LNCaP clone FGC (cell line): ENCODE results near the gene TSTD1.

ENCODE experiments used
- DNase-seq: peaks from one replicate; pipeline ENCODE4 v3.0.0-alpha.2; 2011; ENCODE audit warnings: low read depth
- H3K4me3 ChIP-seq: 2 replicates; pipeline ENCODE4 v1.5.1; 2011; ENCODE audit warnings: mild to moderate bottlenecking, low read depth, low read length, control low read depth
- TF ChIP-seq, protein P1 (sequence below): IDR thresholded peaks from 2 replicates; pipeline ENCODE4 v1.5.1; 2012; ENCODE audit warnings: mild to moderate bottlenecking; ENCODE audit not compliant: control insufficient read depth, insufficient read depth; ENCODE audit errors: extremely low read depth

Gene TSTD1

DNA sequence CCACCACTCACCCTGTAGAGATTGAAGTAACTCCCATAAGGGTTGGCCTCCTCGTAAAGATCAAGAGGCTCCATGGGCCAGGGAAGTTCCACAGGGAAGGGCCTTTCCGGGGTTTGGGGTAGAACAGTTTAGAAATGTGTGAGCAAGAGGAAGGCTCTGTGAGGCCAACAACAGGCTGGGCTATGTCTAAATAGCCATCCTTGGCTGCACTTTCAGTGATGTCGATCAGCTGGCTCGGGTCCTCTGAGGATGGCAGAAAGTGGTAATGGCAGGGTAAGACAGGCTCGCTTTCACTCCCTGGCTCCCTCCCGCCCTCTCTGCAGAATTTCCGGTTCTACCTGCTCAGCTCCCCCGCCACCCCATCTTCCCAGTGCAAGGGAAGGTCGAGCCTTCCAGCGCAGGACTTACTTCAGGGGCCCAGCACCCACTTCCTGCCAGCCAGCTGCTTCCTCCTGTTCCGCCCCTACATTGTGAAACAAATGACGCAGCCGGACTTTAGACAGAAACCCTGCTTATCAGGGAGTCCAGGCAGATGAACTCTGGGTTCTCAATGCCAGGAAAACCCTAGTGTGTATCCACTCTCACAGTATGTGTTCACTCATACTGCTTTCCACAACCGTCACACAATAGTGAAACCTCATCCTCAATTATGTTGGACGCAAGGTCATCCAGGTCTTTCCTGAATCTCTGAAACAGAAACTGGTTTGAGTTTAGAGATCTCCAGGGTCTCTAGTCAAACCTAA lies 25.1 kb downstream of the TSTD1 start:
- peak; percentile 36 for DNase-seq
- peak overlapping the region; percentile 30 for H3K4me3 ChIP-seq
- TF ChIP-seq, protein P1, sequence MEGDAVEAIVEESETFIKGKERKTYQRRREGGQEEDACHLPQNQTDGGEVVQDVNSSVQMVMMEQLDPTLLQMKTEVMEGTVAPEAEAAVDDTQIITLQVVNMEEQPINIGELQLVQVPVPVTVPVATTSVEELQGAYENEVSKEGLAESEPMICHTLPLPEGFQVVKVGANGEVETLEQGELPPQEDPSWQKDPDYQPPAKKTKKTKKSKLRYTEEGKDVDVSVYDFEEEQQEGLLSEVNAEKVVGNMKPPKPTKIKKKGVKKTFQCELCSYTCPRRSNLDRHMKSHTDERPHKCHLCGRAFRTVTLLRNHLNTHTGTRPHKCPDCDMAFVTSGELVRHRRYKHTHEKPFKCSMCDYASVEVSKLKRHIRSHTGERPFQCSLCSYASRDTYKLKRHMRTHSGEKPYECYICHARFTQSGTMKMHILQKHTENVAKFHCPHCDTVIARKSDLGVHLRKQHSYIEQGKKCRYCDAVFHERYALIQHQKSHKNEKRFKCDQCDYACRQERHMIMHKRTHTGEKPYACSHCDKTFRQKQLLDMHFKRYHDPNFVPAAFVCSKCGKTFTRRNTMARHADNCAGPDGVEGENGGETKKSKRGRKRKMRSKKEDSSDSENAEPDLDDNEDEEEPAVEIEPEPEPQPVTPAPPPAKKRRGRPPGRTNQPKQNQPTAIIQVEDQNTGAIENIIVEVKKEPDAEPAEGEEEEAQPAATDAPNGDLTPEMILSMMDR: no peak

DNA sequence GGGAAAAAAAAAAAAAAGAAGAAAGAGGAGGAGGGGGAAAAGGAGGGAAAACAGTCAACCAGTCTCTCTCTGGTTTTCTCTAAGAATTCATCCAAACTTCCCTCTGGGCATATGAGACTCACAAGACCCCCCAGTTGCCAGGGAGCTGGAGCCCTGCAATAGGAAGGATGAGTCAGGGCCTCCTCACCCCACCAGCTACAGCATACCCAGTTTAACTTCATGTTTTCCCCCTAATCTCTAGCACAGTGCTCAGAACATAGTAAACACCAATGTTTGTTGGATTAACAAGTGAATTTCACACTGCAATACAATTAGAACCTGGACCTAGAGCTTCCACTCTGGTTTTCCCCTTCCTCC lies 25.7 kb downstream of the TSTD1 start:
- peak overlapping the region; percentile 30 for H3K4me3 ChIP-seq
- TF ChIP-seq, protein P1: no peak
- DNase-seq: no peak

DNA sequence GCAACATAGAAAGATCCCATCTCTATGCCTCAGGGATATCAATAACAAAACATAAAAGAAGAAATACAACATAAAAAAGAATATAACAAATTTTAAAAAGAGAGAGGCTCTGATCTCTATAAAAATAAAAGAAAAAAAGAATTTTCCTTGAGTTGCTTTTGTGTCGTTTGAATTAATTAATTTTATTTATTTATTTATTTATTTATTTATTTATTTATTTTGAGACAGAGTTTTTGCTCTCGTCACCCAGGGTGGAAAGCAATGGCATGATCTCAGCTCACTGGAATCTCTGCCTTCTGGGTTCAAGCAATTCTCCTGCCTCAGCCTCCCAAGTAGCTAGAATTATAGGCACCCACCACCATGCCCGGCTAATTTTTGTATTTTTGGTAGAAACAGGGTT lies 26.3 kb downstream of the TSTD1 start:
- no peak overlapping the region for H3K4me3 ChIP-seq
- TF ChIP-seq, protein P1: no peak
- no peak for DNase-seq

DNA sequence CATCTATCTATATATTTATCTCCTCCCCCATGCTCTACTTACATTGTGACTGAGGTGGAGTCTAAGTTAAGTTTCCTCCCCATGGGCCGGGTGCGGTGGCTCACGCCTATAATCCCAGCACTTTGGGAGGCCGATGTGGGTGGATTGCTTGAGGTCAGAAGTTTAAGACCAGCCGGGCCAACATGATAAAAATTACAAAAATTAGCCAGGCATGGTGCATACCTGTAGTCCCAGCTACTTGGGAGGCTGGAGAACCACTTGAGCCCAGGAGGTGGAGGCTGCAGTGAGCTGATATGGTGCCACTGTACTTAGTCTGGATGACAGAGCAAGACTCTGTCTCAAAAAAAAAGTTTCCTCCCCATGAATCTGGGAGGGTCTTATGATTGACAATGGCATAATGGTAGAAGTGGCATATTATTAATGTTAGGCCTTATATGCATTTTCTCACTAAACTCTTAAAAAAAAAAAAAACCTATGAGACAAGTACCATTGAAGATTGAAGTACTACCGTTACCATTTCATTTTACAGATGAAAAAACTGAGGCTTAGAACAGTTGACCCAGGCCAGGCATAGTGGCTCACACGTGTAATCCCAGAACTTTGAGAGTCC lies 29.1 kb downstream of the TSTD1 start:
- TF ChIP-seq, protein P1: no peak
- DNase-seq: no peak
- H3K4me3 ChIP-seq: no peak overlapping the region

DNA sequence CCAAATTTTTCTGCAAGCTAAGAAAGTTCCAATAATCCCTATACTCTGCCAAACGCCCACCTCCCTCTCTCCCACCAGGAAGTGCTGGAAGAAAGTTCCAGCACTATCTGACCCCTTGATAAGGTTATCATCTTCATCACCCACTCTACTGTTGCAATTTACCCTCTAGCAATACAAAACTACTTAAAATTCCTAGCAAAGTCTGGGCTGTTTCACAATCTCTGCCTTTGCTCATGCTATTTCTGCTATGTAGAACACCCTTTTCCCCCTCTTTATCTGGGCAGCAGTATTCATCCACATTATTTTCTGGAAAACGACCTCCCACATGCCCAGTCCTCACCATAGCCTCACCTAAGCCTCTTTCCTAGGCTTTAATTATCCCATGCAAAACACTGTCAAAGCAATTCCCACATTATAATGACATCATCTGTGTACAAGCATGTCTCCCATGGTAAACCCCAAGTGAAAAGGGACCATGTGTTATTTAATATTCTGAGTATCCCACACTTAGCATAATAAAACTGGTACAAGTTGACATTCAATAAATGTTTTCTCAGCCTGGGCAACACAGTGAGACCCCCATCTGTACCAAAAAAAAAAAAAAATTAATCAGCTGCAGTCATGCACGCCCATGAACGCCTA lies 29.8 kb downstream of the TSTD1 start:
- TF ChIP-seq, protein P1: no peak
- no peak overlapping the region for H3K4me3 ChIP-seq
- DNase-seq: no peak

DNA sequence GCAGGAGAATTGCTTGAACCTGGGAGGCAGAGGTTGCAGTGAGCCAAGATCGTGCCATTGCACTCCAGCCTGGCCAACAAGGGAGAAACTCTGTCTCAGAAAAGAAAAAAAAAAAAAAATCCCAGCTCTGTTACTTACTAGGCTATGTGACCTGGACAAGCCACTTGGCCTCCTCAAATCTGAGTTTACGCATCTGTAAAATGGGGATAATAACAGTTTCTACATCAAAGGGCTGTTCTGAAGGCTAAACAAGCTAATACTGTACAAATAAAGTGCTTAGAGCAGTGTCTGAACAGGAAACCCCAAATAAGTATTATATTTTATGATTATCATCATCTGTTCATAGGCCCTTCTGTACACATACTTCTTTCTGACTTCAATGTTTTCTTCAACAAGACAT lies 31.4 kb downstream of the TSTD1 start:
- H3K4me3 ChIP-seq: no peak overlapping the region
- TF ChIP-seq, protein P1: no peak
- DNase-seq: no peak

DNA sequence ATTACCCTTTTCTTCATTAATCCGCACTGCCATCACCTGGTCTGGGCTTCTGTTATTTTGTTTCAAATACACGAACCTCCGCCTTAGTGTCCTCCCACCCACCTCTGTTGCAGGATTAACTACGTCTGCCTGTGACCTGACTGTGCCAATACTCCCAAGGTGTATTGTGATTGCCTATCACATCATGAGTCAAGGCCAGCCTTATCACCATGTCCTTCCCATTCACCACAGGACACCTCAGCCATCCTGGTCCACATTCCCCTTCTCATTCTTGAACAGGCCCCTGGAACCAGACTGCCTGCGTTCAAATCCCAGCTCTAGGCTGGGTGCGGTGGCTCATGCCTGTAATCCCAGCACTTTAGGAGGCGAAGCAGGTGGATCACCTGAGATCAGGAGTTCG lies 32.2 kb downstream of the TSTD1 start:
- H3K4me3 ChIP-seq: no peak overlapping the region
- TF ChIP-seq, protein P1: no peak

More for the DNA sequence above, 32.2 kb downstream of the TSTD1 start:
- DNase-seq: no peak
